GM21367 (cell line): Measurements from ENCODE around the gene PPIF.
A peak's percentile ranks its signal among the peaks of the same experiment; 100 is the strongest.

Source experiments
- ATAC-seq: cut with Tn5 transposase; IDR thresholded peaks from one replicate; pipeline ENCODE4 v1.9.1; 2021; ENCODE audit not compliant: unreplicated experiment

PPIF gene

GRCh38 chr10:79347894-79348639 is 798 bp downstream of the PPIF start:
- peak; percentile 73 for ATAC-seq

- no peak for ATAC-seq
Observed at GRCh38 chr10:79348640-79348988, 1.3 kb downstream of the PPIF start.

DNA sequence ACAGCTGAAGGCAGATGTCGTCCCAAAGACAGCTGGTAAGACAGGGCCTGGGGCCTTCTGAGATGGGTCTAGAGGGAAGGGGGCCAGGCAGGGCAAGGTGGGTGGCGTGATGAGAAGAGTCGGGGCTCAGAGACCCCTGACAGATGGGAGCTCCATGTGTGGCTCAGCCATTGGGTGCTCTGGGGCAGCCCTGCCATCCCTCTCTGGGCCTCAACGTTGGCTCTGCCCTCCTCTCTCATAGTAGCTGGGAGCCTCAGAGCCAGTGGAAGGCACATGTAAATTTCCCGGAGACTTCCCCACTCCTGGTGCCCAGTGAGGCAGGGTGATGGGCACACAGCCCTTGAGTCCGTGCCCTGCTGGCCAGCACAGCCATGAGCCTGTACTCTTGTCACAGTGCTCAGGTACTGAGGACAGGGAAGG is 1.8 kb downstream of the PPIF start:
- ATAC-seq: no peak

DNA sequence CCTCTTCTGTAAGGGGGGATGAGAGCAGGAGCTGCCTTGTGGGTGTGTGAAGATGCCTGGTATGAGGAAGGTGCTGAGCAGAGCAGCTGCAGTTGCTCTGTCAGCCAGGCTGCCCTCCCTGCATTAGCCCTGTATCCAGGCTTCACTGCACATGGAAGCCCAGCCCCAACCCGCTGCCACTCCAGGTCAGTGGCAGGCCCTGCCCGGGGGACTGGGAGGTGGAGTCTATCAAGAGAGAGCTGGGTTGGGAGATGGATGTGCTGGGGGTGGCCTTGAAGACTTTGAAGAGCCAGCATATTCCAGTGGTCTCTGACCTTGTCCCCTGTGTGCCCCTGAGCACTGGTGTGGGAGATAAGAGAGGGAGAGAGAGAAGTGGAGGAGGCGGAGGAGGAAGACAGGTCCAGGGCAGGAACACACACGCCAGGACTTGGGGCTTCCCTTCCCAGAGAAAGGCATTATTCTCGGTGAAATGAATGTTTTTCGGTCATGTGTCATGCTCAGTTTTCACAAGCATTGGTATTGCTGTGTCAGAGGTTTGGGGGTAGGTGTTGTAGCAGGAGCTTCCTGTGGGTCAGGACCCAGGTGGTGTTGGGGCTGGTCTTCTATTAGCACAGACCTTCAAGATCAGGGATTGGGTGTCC is 2.6 kb downstream of the PPIF start:
- ATAC-seq: no peak

DNA sequence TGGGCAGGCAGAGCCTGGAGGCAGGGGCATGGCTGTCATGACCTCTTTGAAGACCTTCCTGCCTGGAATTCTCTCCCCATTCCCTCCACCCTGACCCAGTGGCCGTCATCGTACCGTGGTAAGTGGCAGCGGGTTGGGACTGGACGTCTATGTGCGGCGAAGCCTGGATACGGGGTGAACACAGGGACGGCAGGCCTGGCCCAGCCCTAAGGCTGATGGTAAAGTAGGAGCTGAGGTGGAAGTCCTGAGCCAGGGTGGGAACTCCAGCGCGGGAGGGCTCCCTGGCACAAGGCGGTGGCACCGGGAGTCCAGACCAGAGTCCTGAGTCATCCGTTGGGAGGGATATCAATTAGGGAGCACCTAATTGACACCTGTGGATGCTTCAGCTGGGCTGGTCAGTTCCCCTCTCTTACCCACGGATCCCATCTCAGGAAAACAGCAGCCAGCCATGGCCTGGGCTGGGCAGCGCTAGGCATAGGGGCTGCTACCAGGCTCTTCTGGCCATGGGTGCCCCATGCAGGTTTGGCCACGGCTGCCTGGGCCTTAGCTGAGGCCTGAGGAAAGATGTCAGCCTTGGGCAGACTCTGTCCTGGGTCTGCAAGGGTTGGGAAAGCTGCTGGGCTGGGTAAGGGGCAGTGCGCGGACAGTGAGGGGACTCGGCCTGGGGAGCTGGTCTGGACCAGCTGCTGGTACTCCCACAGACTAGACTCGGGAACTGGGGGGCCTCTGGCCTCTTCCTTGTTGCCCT is 3.3 kb downstream of the PPIF start:
- no peak for ATAC-seq

DNA sequence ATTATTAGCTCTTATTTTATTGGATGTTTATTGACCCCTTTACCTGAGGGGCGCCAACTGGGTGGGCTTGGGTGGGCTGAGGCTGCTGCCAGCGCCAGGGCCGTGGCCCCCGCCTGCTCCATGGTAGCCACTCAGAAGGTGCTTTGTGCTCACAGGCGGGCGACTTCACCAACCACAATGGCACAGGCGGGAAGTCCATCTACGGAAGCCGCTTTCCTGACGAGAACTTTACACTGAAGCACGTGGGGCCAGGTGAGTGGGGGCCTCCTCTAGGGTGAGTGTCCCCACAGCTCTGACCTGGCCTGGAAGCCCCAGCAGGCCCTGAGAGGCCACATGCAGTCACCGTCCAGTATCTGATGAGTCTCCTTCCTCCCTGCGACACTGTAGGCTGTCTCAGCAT is 4.1 kb downstream of the PPIF start:
- no peak for ATAC-seq

DNA sequence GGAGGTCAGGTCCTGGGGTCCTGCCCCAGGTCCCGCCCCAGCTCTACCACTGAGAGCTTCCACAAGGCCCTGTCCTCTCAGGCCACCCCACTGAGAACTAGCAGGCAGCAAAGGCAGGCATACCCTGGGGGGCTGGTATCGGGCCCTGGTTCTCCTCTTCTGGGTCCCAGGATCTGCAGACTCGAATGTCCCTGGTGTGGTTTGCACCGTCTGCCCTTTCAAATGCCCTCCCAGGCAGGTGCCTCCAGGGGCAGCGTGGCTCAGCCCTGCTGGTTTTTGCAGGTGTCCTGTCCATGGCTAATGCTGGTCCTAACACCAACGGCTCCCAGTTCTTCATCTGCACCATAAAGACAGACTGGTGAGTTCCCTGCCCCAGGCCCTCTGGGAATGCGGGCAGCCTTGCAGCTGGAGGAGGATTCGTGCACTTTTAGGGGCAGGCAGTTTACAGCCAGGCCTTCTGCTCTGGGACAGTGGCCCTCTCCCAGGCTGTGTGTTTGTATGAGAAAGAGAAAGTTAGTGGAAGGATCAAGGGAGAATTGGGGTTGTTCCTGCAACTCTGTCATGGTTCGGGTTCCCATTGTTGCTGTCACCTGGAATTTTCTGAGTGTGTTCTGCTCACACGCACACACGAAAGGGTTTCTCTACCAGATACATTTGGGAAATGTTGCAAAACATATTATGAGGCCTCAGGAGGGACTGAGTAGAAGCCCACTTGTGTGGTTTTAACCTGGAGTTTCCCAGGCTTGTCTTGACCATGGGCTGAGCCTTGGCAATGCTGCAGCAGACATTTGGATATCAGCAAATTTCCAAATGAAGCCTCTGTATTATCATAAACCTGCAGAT is 5.0 kb downstream of the PPIF start:
- no peak for ATAC-seq

GRCh38 chr10:79353000-79353406 is 5.7 kb downstream of the PPIF start:
- ATAC-seq: no peak

GRCh38 chr10:79353726-79354125 is 6.5 kb downstream of the PPIF start:
- ATAC-seq: no peak

DNA sequence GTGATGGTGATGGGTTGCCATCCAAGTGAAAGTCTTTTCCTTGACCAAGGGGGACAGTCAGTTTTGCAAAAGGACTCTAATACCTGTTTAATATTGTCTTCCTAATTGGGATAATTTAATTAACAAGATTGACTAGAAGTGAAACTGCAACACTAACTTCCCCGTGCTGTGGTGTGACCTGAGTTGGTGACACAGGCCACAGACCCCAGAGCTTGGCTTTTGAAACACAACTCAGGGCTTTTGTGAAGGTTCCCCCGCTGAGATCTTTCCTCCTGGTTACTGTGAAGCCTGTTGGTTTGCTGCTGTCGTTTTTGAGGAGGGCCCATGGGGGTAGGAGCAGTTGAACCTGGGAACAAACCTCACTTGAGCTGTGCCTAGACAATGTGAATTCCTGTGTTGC is 6.9 kb downstream of the PPIF start:
- ATAC-seq: no peak

DNA sequence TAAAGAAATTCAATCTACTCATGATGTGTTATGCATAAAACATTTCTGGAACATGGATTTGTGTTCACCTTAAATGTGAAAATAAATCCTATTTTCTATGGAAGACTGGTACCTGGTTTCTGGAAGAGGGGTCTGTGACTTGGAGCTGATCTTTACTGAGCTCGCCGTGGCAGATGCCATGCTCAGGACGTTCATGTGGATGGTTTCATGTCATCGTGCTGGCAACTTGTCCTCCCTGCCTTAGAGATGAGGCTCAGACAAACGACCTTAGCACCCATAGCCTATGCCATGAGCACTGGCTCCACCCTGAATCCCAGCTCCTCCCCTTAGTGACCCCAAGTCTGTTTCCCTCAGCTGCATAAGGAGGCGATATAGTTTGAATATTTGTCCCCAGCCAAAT is 7.3 kb downstream of the PPIF start:
- no peak for ATAC-seq

- ATAC-seq: no peak
Observed at GRCh38 chr10:79355420-79356017, 8.2 kb downstream of the PPIF start.

DNA sequence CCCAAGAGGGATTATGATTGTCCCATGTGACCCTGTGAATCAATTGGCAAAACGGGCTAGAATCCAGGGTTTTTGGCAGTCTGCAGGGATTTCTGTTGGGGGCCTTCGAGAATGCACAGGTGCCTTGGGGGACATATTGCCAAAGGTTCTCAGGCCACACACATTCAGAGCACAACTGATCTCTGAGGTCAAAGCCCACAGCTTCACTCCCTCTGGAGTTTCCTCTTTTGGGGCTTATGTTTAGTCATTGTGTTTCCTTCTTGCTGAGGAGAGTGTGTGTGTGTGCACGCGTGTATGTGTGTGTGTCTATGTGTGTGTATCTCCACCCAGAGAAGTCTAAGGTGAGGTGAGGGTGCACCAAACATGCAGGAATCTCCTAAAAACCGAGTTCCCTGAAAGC is 8.8 kb downstream of the PPIF start:
- ATAC-seq: no peak

DNA sequence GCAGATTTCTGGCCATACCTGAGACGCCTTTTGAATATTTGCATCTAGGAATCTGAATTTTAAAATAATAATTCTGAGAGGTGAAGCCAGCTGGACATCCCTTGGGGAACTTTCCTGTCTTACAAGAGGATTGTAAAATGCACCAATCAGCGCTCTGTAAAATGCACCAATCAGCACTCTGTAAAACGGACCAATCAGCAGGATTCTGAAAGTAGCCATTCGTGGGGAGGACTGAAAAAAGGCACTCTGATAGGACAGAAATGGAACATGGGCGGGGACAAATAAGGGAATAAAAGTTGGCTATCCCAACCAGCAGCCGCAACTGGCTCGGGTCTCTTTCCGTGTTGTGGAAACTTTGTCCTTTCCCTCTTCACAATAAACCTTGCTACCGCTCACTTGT is 9.9 kb downstream of the PPIF start:
- ATAC-seq: no peak

- ATAC-seq: no peak
Observed at GRCh38 chr10:79358811-79359210, 11.5 kb downstream of the PPIF start.

GRCh38 chr10:79359816-79360498 is 12.7 kb downstream of the PPIF start:
- no peak for ATAC-seq

DNA sequence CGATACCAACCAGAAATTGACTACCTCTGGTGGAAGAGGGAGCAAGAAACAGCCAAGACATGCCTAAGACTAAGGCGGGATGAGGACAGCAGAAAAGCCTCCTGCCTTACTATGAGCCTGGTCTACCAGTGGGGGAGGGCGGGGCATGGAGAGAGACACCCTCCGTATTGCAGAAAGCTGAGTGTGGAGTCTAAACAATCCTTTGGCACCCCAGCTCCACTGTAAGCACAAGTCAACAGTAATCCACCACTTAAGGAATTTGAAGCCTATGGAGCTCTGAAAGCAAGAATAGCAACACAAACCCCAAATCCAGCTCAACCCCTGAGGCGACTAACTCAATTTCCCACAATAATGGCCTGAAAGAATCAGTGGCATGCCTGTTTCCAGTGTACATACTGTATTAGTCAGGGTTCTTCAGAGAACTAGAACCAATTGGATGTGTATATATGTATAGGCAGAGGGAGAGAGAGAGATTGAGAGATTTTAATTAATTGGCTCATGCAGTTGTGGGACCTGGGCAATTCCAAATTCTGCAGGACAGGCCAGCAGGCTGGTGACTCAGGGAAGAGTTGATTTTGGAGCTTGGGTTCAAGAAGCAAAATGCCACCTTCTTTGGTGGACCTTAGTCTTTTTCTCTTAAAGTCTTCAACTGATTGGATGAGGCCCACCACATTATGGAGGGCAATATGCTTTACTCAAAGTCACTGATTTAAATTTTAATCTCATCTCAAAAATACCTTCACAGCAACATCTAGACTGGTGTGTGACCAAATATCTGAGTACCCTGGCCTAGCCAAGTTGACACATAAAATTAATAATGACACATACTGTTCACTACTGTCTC is 13.5 kb downstream of the PPIF start:
- ATAC-seq: no peak

DNA sequence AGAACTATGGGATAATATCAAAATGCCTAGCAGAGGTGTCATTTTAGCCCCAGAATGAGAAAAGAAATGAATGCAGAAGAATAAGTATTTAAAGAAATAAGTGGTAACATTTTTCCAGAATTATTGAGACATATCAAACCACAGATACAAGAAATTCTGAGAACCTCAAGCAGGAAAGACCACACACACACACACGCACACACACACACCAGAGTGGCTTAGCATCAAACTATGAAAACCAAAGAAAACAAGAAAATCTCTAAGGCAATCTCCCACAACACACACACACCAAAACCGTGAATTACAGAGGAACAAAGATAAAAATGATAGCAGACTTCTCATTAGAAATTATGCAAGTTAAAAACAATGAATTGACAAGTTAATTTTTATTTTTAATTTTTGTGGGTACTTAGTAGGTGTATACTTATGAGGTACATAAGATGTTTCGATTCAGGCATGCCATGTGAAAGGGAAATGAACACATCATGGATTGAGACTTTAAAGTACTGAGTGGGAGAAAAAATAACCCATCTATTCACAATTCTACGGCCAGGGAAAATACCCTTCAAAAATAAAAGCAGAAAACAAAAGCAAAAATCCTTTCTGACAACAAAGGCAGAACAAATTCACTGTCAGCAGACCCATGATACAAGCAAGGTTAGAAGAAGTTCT is 14.6 kb downstream of the PPIF start:
- no peak for ATAC-seq
